NCI-H2081 treated with DMSO at 0.1 percent for 48 hours (cell line): ENCODE data around the gene DYRK1A.

ENCODE experiments used
- DNase-seq: peaks from one replicate; lab custom pipeline; 2025; lab: John Stamatoyannopoulos, UW

DYRK1A gene

GRCh38 chr21:37419228-37419906 is 52.8 kb downstream of the DYRK1A start:
- no peak for DNase-seq

- DNase-seq = no peak
These were observed 54.7 kb downstream of the DYRK1A start for GRCh38 chr21:37421306-37421705.

GRCh38 chr21:37422382-37422781 is 55.8 kb downstream of the DYRK1A start:
- no peak for DNase-seq

GRCh38 chr21:37423103-37423502 is 56.5 kb downstream of the DYRK1A start:
- no peak for DNase-seq

GRCh38 chr21:37424396-37424795 is 57.8 kb downstream of the DYRK1A start:
- DNase-seq = no peak

GRCh38 chr21:37425001-37425400 is 58.4 kb downstream of the DYRK1A start:
- DNase-seq = no peak

GRCh38 chr21:37425684-37426083 is 59.1 kb downstream of the DYRK1A start:
- DNase-seq = no peak

GRCh38 chr21:37427221-37427620 is 60.6 kb downstream of the DYRK1A start:
- no peak for DNase-seq

GRCh38 chr21:37429356-37429755 is 62.8 kb downstream of the DYRK1A start:
- DNase-seq = no peak

- no peak for DNase-seq
These were observed 63.7 kb downstream of the DYRK1A start for GRCh38 chr21:37430184-37430821.

GRCh38 chr21:37431243-37431642 is 64.7 kb downstream of the DYRK1A start:
- DNase-seq = no peak

GRCh38 chr21:37432710-37433455 is 66.3 kb downstream of the DYRK1A start:
- no peak for DNase-seq

GRCh38 chr21:37433456-37433840 is 66.9 kb downstream of the DYRK1A start:
- no peak for DNase-seq

- DNase-seq = peak; percentile 27
These were observed 68.5 kb downstream of the DYRK1A start for GRCh38 chr21:37435120-37435519.

GRCh38 chr21:37435711-37436110 is 69.1 kb downstream of the DYRK1A start:
- no peak for DNase-seq

GRCh38 chr21:37436174-37436573 is 69.6 kb downstream of the DYRK1A start:
- no peak for DNase-seq

GRCh38 chr21:37437376-37438080 is 71.0 kb downstream of the DYRK1A start:
- DNase-seq = no peak

GRCh38 chr21:37443683-37444082 is 77.1 kb downstream of the DYRK1A start:
- no peak for DNase-seq

- DNase-seq = no peak
These were observed 78.7 kb downstream of the DYRK1A start for GRCh38 chr21:37445228-37445627.

GRCh38 chr21:37446552-37446951 is 80.0 kb downstream of the DYRK1A start:
- no peak for DNase-seq

- no peak for DNase-seq
These were observed 80.8 kb downstream of the DYRK1A start for GRCh38 chr21:37447288-37447936.

GRCh38 chr21:37449302-37449937 is 82.8 kb downstream of the DYRK1A start:
- DNase-seq = no peak
